ENCODE results near the gene CADM2. TPM values are rescaled to one million over a fixed set of nuclear protein-coding genes. Genes with fewer than 3 reads are reported as not detected.

The CADM2 gene
- total and polyA plus RNA-seq, 8 donors, result 0.28 to 4.6 (median 0.42) TPM

DNA sequence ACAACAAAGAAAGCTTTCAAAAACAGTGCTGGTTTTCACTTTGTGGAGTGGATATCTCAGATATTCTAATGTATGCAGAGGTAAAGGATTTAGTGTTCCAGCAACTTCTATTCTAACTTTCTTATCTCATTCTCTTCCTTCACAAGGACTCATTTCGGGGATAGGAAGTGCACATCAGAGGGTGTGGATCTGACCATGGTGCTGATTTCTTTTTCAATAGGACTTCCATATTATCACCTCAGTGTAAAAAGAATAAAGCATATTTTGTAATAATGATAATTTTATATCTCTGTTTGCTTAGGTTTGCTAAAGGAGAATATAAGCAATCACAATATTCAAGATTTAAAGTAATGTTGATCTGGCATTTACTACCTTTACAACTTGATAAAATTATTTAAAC lies 12.5 kb upstream of the CADM2 start:
- FAIRE-seq, result no peak
- no peak for ATAC-seq
- H3K27me3 ChIP-seq, result no peaks in the 10 kb centered on the region
- no peak overlapping the region for H3K4me3 ChIP-seq
- H3K9me3 ChIP-seq, result no peaks in the 10 kb centered on the region
- intact Hi-C loops (cut with DNase I), result no loop called here
- H3K4me1 ChIP-seq, result no peaks in the 10 kb centered on the region
- 2 to 8% methylated on average over 1 of the region's 1 CpG for WGBS, 2 donors
- H3K36me3 ChIP-seq, result no peaks in the 10 kb centered on the region
- DNase-seq, result no peak
- TF ChIP-seq CTCF (IDR thresholded peaks at IDR 0.05), result no peak
- H3K27ac ChIP-seq, result no peak overlapping the region

- WGBS, 2 donors, result 3 to 4% methylated on average over 30 to 40 of the region's 40 CpGs
- TF ChIP-seq CTCF (IDR thresholded peaks at IDR 0.05), result no peak
- ATAC-seq, result peak in 2 of 4 donors; percentile 3
- H3K27ac ChIP-seq, result no peak overlapping the region
- DNase-seq, result peak in 2 of 6 donors; percentile 15 to 39
- H3K27me3 ChIP-seq, result peaks cover 0 to 47% (median 6%) of the 10 kb centered on the region in 4 donors
- FAIRE-seq, result no peak
- peaks cover 0 to 7% (median 3%) of the 10 kb centered on the region in 3 donors for H3K4me1 ChIP-seq
- no peaks in the 10 kb centered on the region for H3K9me3 ChIP-seq
- H3K4me3 ChIP-seq, result peak overlapping the region; percentile 35 to 63 (median 42)
- intact Hi-C loops (cut with DNase I), result no loop called here
- no peaks in the 10 kb centered on the region for H3K36me3 ChIP-seq
These were observed 882 bp downstream of the CADM2 start for GRCh38 chr3:84959470-84960271.

- intact Hi-C loops (cut with DNase I), result no loop called here
- FAIRE-seq (no peak), ATAC-seq (no peak), DNase-seq (no peak)
- Histone ChIP-seq H3K4me3 (no peak overlapping the region), H3K27ac (no peak overlapping the region), H3K4me1 (peaks cover 0 to 7% (median 3%) of the 10 kb centered on the region in 3 donors), H3K27me3 (peaks cover 0 to 47% (median 6%) of the 10 kb centered on the region in 4 donors), H3K9me3 (no peaks in the 10 kb centered on the region), H3K36me3 (no peaks in the 10 kb centered on the region)
- no peak for TF ChIP-seq CTCF (IDR thresholded peaks at IDR 0.05)
- 10 to 12% methylated on average over 12 of the region's 12 CpGs for WGBS, 2 donors
These were observed 1.8 kb downstream of the CADM2 start for GRCh38 chr3:84960581-84960980.

DNA sequence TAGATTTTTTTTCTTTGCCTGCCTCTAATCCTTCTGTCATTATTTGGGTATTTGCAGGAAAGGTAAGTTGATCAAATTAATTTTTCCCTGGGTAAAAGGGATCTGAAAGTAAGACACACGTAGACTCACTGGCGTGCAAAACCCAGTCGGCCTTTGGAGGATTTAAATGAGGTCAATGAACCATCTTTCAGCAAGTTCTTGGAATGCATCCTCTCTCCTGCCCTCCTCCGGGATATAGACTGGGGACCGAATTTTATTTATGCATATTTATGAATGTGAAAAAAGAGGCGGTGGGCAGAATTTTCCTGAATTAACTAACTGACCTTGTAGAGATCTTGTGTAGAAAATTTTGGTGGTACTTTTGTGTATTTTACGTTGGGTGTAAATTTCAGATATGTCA lies 2.2 kb downstream of the CADM2 start:
- H3K36me3 ChIP-seq, result no peaks in the 10 kb centered on the region
- 15 to 25% methylated on average over 7 of the region's 7 CpGs for WGBS, 2 donors
- no peak for FAIRE-seq
- intact Hi-C loops (cut with DNase I), result no loop called here
- no peak overlapping the region for H3K4me3 ChIP-seq
- no peak overlapping the region for H3K27ac ChIP-seq
- H3K27me3 ChIP-seq, result peaks cover 0 to 48% (median 6%) of the 10 kb centered on the region in 4 donors
- no peak for DNase-seq
- H3K9me3 ChIP-seq, result no peaks in the 10 kb centered on the region
- no peak for ATAC-seq
- peaks cover 0 to 7% (median 3%) of the 10 kb centered on the region in 3 donors for H3K4me1 ChIP-seq
- TF ChIP-seq CTCF (IDR thresholded peaks at IDR 0.05), result no peak

Data from pancreas (tissue), 10 donors.